HG02678 (cell line): ENCODE data around the gene GALNT1.

Experiments used
- ATAC-seq: cut with Tn5 transposase; IDR thresholded peaks from one replicate; pipeline ENCODE4 v1.9.1; 2021; ENCODE audit warnings: mild to moderate bottlenecking, moderate library complexity; ENCODE audit not compliant: unreplicated experiment

The GALNT1 gene

DNA sequence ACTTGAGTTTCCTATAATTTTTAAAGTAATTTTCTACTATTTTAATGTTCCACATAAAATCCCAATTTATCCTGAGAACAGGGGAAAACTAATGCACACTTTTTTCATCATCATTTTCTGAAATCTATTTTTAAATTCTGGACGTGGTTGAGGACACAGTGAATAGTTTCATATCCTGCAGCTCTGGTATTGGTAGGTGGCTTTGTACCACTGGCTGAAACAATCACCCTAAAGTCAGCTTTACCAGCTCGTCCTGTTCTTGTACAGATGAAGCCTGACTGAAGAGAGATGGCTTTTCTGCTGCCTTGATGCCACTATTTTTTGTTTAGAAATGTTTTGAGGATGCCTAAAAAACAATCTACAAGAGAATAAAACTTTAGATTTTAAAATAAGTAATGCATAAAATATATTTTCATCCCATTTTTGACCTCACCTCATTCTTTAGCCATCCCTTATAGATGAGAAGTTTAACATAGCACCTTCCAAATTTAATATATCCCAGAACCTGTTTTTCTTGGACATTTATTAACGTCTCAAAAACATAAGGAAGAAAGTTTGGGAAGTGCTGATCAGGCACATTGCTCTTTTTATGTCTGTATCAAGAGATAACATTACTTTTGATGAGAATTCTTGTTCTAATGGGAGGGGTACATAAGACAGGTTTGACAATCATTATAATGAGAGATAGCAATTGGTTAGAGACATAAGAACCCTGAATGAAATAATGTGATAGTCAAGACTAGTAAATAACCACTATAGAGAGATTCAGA, 80.9 kb downstream of the GALNT1 start:
- peak; percentile 76 for ATAC-seq

DNA sequence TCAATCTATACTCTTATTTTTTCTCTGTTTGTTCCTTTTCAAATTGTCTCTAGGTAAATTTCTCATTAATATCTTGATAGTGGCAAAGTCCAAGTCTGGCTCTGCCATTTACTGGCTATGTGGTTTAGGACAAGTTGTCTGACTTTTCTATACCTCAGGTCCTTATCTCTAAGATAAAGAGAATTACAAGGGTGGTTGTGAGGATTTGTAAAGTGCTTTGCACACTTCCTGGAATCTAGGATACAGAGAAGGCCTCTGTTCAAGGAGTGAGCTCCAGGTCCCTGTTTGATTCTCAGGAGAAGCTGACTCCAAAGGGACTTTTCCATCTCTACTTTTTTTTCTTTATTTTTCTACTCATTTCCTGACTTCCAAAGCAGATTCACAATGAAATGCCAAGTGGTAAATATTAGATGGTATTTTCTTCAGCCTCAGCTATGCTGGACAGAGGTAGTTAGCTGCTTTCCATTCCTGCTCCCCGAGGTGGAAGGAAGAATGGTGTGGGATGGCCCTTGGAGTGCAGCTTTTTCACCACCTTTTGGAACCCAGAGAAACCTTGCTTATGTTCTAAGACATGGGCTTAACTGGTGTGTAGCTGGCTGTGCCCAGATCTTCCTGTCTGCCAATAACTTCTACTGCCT, 90.5 kb downstream of the GALNT1 start:
- ATAC-seq, result no peak

DNA sequence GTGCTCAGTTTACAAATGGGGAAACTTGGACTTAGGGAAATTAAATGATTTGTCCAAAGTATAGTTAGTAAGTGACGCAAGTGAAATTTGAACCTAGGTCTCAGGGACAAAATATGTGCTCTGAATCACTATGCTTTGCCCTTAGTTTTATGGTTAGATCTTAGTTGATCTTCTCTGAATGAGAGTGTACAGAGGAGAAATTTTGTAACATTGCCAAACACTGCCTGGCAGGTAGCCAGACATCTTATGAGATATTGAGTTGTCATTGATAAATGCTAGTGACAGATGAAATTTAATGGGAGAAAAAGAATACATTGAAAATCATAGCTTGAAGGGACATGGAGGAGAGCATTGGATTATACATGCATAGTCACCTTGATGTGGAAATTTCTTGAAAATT, 91.4 kb downstream of the GALNT1 start:
- no peak for ATAC-seq

DNA sequence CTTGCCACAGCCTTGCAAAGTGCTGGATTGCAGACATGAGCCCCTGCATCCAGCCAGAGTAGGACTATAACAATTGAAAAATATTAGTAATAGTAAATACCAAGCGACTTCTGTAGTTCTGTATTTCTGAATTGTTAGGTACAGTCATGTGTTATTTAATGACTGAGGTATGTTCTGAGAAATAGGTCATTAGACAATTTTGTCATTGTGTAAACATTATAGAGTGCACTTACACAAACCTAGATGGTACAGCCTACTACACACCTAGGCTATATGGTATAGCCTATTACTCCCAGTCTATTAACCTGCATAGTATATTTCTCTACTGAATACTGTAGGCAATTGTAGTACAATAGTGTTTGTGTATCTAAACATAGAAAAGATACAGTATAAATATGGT, 92.1 kb downstream of the GALNT1 start:
- ATAC-seq, result no peak

DNA sequence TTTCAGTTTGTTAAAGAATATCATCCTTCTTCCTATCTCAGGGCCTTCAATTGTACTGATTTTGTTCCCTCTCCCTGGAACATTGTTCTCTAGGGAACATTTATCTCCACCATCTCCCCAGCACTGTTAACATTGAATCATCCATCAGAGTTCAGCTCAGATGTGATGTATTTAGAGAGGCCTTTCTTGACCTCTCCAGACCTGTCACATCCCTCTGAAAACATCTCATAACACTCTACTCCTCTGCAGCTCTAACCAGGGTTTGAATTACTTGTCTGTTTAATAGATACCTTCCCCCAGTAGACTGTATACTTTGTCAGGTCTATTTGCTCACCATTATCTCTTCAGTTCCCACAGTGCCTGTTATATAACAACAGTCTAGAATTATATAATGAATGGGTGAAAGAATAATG, 98.6 kb downstream of the GALNT1 start:
- ATAC-seq, result no peak

DNA sequence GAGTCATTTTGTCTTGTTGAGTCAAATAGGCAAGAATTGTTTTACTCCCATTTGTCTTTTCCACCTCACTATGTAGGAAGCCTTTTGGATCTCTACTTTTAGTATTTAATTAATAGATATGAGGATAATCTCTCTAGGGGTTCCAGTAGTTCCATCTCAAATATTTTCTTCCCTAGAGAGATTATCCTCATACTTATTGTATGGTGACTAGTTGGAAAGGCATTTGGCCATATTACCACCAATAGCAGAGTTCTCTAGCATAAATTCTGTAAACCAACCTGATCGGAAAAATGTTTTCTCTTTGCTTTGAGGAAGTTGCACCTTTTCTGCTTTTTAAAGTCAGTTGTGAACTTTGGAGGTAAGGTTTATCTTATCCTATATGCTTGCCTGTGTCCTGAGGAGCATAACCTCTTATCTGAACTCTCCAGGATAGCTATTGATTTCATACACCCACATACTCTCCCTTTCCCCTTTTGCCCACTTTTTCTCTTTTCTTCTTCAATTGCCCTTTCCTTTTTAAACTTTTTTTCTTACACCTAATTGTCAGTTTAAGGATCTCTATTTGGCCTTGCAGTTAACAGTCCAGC, 100.8 kb downstream of the GALNT1 start:
- no peak for ATAC-seq

DNA sequence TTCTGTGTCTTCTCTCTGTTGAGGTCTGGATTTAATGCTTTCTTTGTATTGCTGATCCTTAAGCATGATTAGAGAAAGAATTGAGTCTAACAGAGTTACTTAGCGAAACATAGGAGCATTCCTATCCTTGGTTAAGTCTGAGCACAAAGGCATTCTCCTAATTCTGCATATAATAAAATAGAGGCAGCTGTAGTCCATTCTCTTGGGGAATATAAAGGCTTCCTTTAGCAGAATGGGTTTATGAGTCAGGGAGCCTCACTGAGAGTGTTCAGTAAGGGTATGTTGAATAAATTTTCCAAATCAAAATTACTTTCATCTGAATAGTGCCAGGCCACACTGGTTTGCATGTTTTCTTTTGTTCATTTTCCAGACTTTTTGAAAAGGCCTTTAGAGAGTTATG, 101.5 kb downstream of the GALNT1 start:
- ATAC-seq, result no peak

DNA sequence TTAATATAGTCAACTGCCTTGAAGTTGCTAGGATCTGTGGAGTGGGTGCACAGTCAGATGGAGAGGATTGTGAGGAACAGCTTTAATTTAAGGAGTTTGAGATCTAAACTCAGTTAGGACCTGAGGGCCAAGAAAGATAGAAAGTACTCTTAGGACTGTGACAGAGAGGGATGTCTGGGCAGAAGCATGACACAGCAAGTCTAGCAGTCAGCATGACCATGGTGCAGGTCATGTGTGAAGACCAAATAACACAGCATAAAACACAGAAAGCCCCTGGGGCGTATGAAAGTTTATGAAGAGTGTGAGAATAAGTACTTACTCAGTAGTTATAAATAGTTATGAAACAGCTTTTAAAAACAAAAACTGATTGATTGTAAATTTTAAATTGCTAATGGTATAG, 107.2 kb downstream of the GALNT1 start:
- peak; percentile 90 for ATAC-seq

DNA sequence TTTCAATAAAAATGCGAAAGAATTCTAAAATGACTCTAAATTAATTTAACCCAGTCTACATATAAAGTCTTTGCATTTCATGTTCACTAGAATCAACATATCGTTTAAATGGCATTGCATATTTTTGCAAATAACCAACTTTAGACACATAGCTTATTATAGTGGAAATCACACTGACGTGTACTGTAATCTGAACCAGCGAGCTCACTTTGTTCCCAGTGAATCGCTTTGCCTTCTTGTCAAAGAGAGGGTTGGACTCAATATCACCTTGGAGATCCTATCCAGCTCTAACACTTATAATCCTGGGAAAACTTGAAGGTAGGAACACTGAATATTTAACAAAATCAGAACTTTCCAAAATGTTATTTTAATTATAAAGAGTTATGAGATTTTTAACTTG, 108.2 kb downstream of the GALNT1 start:
- ATAC-seq, result no peak

DNA sequence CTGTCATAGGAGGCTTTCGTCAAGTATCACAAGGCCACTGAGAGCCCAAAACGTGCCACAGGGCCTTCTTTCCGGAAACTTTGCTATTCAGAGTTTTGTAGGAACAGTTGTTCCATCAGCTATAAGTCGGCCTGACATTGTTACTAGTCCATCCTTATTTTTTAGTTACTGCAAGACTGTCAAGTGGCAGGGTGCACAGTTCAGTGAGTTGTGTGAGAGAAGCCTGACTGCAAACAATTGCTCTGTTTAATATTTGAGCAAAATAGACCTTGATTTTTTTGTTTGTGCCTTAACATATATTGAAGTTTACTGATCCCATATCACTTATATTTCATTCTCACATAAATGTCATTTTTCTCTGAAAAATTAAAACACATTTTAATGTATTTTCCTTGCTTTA, 110.1 kb downstream of the GALNT1 start:
- ATAC-seq, result no peak

DNA sequence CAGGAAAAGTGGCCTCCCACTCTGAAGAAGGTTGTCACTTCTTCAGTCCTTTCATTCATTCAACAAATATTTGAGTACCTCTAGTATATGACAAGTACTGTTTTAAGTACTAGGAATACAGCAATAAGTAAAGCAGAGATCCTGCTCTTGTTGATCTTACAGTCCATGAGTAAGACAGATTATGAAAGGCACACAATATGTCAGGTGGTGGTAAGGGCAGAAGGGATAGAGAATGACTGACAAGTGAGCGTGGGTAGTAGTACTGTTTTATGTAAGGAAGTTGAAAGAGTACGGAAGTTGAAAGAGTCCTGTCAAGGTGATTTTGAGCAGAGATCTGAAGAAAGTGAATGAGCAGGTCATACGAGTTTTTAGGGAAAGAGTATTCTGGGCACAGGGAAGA, 111.3 kb downstream of the GALNT1 start:
- no peak for ATAC-seq

DNA sequence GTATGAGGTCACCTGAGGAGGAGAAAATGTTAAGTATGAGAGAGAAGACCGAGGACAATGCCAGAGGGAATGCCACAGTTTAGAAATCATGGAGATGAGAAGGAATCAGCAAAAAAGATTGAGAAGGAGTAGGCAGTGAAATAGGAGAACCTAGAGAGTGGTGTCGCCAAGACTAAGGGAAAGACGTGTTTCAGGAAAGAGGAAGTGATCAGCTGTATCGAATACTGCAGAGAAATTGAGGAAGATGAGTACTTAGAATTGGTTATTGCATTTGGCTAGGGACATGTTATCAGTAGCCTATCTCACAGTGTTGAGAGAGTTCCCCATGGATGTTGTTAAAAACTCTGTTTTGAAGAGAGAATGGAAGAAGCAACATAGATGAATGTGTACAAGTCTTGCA, 112.3 kb downstream of the GALNT1 start:
- no peak for ATAC-seq

DNA sequence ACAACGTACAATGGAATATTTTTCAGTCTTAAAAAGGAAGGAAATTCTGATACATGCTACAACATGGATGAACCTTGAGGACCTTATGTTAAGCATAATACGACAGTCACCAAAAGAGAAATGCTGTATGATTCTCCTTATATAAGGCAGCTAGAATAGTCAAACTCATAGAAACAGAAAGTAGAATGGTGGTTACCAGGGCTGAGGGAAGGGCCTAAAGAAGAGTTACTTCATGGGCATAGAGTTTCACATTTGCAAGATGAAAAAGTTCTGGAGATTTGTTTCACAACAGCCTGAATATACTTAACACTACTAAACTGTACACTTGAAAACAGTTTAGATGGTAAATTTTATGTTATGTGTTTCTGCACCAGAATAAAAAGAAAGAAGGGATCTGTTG, 113.3 kb downstream of the GALNT1 start:
- ATAC-seq, result no peak

DNA sequence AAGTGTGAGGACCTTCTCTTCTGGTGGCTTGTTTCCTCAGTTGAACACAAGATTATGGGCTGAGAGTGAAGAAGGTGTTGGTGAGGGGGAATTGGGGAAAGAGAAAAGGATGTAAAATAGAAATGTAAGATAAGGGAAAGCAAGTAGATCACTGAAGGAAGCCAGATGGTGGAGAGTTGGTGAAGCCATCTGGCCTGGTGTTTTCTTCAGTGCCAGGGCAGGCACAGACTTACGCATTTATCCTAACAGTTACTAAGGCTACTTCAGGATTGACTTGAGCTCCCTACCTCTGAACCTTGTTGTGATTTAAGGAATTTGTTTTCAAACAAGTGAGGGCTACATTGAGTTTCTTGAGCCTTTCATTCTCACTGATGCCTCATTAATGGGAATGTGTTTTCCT, 113.8 kb downstream of the GALNT1 start:
- ATAC-seq, result no peak

DNA sequence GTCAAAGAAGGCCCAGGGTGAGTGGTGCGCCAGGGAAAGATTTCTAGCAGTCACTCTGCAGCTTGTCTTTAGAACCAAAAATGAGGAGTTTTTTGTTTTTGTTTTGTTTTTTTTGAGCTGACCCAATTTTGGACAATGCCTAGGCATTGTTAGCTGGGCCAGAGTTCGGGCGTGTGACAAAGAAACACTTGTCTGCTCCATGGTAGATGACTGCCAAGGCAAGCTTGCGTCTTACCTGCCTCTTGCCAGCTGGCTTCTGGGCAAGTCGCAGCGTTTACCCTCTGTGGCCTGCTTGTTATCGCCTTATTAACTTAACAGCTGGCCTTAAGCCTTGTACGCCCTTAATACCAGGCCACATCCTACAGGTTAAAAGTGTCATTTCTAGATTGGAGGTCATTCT, 114.3 kb downstream of the GALNT1 start:
- ATAC-seq, result no peak

DNA sequence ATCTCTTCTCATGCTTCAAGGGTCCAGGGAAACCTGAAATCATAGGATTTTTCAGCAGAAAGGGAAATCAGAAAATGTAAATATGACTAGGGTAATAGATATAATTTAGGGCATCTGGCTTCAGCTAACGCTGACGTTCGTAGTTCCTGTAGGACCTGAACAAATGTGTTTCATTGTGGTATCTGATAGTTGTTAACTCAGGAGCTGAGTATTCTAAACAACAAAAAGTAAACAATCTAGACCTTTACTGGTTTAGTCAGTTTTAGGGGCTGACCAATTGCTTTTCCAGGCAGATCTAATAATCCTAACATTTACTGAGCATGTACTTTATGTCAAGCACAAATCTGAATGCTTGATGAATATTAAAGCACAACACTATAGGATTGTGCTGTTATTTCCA, 114.8 kb downstream of the GALNT1 start:
- no peak for ATAC-seq

DNA sequence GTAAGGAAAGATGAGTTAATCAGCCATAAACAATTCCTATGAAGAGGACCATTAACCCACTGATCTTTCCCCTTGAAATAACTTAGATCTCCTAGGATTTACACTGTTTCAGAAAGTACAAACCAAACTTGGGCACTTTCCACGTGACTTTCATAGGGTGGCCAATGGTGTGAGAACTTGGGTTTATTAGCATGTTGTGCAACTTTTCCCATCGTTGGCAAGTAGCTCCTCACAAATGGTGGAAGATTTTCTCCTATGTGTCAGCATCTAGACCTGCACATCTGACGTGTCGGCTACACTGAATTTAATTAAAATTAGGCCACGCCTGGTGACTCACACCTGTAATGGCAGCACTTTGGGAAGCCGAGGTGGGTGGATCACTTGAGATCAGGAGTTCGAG, 116.3 kb downstream of the GALNT1 start:
- ATAC-seq, result no peak

DNA sequence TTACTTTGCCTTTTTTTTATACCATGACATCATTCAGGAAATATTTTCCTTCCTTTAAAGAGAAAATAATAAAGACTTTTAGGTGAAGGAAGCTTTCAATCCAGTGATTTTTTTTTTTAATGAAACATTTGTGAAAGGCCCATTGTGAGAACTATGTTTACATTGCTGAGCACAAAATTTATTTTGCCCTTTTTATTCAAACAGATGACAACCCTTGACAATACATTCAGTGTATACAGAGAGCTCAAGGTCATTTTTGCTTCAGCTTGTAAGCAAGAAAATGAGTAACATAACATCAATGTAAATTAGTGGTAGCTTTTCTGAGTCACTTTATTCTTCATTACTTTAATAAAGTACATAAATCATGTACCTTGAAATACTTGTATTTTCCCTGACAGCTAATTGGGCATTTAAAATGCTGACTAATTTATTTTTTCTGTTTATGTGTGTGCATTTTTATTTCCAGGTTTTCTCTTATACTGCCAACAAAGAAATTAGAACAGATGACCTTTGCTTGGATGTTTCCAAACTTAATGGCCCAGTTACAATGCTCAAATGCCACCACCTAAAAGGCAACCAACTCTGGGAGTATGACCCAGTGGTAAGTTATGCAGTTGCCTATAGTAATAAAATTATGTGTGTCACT, 121.6 kb downstream of the GALNT1 start:
- no peak for ATAC-seq

DNA sequence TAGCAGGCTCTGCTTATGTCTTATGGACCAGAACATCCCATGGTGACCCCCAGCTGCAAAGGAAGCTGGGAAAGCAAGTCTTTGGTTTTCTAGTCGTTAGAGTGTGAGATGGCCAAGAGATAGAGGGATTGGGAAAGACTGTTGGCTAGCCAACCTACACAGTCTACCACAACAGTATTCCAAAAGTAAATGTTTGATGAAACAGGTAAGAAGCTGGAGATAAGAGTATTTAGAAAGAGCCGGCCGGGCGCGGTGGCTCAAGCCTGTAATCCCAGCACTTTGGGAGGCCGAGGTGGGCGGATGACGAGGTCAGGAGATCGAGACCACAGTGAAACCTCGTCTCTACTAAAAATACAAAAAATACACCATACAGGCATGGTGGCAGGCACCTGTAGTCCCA, 124.4 kb downstream of the GALNT1 start:
- no peak for ATAC-seq

DNA sequence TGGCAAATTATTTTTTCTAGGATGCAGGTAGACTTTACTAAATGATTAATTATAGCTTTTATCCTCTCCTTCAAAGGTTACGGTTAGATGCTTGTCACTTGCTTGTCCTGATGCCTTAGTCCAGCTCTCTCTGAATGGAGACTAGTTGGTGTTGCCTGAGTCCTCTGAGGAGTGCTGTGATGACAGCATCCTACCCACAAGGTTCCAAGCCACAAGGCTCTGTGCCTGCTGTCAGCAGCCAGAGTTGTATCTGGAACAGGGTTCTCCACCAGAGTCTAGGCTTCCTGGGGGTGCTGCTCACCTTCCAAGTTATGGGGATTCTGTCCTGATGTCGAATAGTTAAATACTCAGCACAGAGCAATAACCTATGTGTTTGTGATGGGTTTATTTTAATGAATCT, 125.7 kb downstream of the GALNT1 start:
- no peak for ATAC-seq

DNA sequence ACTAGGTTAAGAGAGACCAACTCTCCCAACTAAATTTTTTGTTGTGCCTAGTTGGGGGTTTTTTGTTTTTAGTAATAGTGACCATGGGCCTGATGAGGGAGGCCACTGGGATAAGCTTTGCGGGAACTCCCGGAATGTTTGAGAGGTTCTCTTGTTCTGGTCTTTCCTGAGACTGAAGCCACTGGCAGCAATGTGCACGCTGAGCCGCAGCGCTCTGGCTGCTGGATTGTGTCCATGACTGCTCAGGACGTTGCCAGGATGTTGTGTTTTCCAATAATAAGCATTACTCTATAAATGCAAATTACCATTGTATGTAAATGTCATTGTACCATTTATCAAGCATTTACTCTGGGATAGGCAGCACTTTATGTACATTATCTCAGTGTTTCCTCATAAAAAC, 126.1 kb downstream of the GALNT1 start:
- no peak for ATAC-seq

DNA sequence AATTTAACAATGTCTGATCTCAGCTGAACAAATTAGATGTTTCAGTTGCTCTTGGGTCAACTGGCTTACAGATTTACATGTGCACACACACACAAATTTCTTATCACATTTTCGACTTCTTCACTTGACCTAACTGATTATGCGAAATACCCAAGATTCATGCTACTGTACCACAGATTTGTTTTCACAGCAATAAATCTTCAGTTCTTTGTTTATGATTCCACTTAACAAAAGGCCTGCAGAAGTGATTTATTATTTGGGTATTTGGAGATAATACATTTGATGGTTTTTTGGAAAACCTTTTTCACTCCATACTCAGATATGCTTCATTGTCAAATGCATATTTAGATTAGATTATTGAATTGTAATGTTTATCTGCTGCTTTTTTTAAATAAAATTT, 129.0 kb downstream of the GALNT1 start:
- no peak for ATAC-seq
